ENCODE data around the gene FRG1.

DNA sequence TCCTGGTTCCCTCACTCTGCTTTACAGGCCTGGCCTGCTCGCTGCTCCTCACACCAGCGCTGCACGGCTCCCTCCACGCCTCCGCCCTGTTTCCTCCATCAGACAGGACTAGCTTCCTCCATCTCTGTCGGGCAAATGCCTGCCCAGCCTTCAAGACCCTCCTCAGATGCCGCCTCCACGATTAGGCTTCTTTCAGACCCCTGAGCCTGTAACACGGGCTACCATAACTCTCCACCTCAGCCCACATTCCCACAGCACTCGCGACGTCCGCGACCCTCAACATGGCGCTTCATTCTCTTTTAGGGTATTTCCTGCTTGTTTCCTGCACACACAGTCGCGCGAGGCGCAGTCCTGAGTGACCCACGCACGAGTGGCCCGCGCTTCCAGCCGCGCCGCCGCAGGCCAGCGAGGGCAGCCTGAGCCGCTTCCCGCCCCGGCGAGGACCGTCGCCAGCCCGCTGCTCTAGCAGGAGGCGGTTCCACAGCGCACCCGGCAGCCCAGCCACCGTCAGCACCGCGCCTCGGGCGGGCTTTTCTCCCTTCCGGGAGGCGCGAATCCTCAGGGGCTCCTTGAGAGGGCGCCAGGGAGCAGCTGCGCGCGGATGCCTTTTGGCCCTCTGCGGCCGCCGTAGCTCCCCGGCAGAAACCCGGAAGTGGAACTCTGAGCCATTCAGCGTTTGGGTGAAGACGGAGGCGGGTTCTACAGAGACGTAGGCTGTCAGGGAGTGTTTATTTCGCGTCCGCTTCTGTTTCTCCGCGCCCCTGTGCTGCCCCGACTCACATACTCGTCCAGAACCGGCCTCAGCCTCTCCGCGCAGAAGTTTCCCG lies at the start of gene FRG1:
- TF ChIP-seq POLR2A (IDR thresholded peaks at IDR 0.05) (peak in 2 of 3 donors; percentile 34 to 53), POLR2AphosphoS5 (IDR thresholded peaks at IDR 0.05) (peak; percentile 90 to 96 (median 90))
- TF ChIP-seq, protein P1, sequence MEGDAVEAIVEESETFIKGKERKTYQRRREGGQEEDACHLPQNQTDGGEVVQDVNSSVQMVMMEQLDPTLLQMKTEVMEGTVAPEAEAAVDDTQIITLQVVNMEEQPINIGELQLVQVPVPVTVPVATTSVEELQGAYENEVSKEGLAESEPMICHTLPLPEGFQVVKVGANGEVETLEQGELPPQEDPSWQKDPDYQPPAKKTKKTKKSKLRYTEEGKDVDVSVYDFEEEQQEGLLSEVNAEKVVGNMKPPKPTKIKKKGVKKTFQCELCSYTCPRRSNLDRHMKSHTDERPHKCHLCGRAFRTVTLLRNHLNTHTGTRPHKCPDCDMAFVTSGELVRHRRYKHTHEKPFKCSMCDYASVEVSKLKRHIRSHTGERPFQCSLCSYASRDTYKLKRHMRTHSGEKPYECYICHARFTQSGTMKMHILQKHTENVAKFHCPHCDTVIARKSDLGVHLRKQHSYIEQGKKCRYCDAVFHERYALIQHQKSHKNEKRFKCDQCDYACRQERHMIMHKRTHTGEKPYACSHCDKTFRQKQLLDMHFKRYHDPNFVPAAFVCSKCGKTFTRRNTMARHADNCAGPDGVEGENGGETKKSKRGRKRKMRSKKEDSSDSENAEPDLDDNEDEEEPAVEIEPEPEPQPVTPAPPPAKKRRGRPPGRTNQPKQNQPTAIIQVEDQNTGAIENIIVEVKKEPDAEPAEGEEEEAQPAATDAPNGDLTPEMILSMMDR (IDR thresholded peaks at IDR 0.05 in 8 of 11, conservative IDR thresholded peaks at IDR 0.05 in 3 of 11), result peak; percentile 67 to 98 (median 94)

All from spleen (tissue), 7 donors.